Loucy (cell line): ENCODE results near the gene SLC7A1.

Experiments
- H2AFZ ChIP-seq: fragments of 200-600 bp; sonication (generic); 2 replicates; pipeline ENCODE4 v1.6.0; 2016; ENCODE audit warnings: antibody characterized with exemption, mild to moderate bottlenecking, low read length, moderate library complexity
- H3F3A ChIP-seq: fragments of 200-600 bp; 2 replicates; pipeline ENCODE4 v1.6.0; 2016; ENCODE audit warnings: antibody characterized with exemption, low read depth, mild to moderate bottlenecking
- H3K27me3 ChIP-seq: fragments of 200-600 bp; sonication (generic); 2 replicates; pipeline ENCODE4 v1.6.1; 2014; ENCODE audit warnings: low read length, mild to moderate bottlenecking; ENCODE audit not compliant: insufficient read depth, poor library complexity, severe bottlenecking
- H3K36me3 ChIP-seq: fragments of 200-600 bp; sonication (generic); 2 replicates; pipeline ENCODE4 v1.6.1; 2016; ENCODE audit warnings: low read length; ENCODE audit not compliant: insufficient read depth
- H3K4me1 ChIP-seq: fragments of 200-600 bp; sonication (generic); 2 replicates; pipeline ENCODE4 v1.5.1; 2014; ENCODE audit warnings: low read length, mild to moderate bottlenecking; ENCODE audit not compliant: insufficient read depth, poor library complexity, severe bottlenecking
- H3K4me2 ChIP-seq: fragments of 200-600 bp; sonication (generic); 2 replicates; pipeline ENCODE4 v1.6.0; 2014; ENCODE audit warnings: antibody characterized with exemption, low read length, low read depth, mild to moderate bottlenecking; ENCODE audit not compliant: poor library complexity, severe bottlenecking
- H3K4me3 ChIP-seq: fragments of 200-600 bp; sonication (generic); 2 replicates; pipeline ENCODE4 v1.5.1; 2014; ENCODE audit warnings: low read length, mild to moderate bottlenecking, mixed read lengths; ENCODE audit not compliant: poor library complexity, severe bottlenecking
- H3K79me2 ChIP-seq: fragments of 200-600 bp; sonication (generic); 2 replicates; pipeline ENCODE4 v1.6.1; 2014; ENCODE audit warnings: low read length; ENCODE audit not compliant: insufficient read depth
- H3K9ac ChIP-seq: fragments of 200-600 bp; sonication (generic); 2 replicates; pipeline ENCODE4 v1.6.0; 2014; ENCODE audit warnings: mild to moderate bottlenecking, low read depth, low read length, moderate library complexity; ENCODE audit not compliant: poor library complexity, severe bottlenecking
- H3K9me2 ChIP-seq: fragments of 200-600 bp; sonication (generic); replicated peaks from 2 replicates; pipeline ENCODE4 v1.6.1; 2016; ENCODE audit warnings: low read depth, low read length, mixed read lengths
- H3K9me3 ChIP-seq: fragments of 200-600 bp; sonication (generic); 2 replicates; pipeline ENCODE4 v1.6.1; 2014; ENCODE audit warnings: mild to moderate bottlenecking, antibody characterized with exemption, low read length, low read depth; ENCODE audit not compliant: insufficient read depth
- H4K20me1 ChIP-seq: fragments of 200-600 bp; sonication (generic); 2 replicates; pipeline ENCODE4 v1.6.0; 2014; ENCODE audit warnings: antibody characterized with exemption, low read length, mild to moderate bottlenecking; ENCODE audit not compliant: insufficient read depth, poor library complexity, severe bottlenecking
- CTCF ChIP-seq: fragments of 200-600 bp; sonication (generic); conservative IDR thresholded peaks from 2 replicates; pipeline ENCODE4 v1.5.1; 2014; ENCODE audit warnings: mild to moderate bottlenecking, antibody characterized with exemption, low read length
- EZH2phosphoT487 ChIP-seq: fragments of 200-600 bp; IDR thresholded peaks from 2 replicates; pipeline ENCODE4 v1.6.1; 2018; ENCODE audit warnings: antibody characterized with exemption, mild to moderate bottlenecking, moderate library complexity, borderline replicate concordance

The SLC7A1 gene

GRCh38 chr13:29581666-29582065 is 13.8 kb downstream of the SLC7A1 start:
- Histone ChIP-seq H3K27me3 (no peaks in the 10 kb centered on the region), H3K36me3 (0 out of 2 replicates have a peak, but pooled peaks cover 3% of the 10 kb centered on the region), H3K4me3 (no peak overlapping the region), H2AFZ (no peak overlapping the region), H3F3A (no peaks in the 10 kb centered on the region), H3K79me2 (peaks cover 100% of the 10 kb centered on the region), H3K4me2 (no peak overlapping the region), H3K9me3 (no peaks in the 10 kb centered on the region), H4K20me1 (peaks cover 94% of the 10 kb centered on the region), H3K9ac (no peak overlapping the region), H3K4me1 (peaks cover 5% of the 10 kb centered on the region), H3K9me2 (no peaks in the 10 kb centered on the region)
- TF ChIP-seq EZH2phosphoT487 (no peak), CTCF (no peak)

GRCh38 chr13:29579094-29579493 is 16.4 kb downstream of the SLC7A1 start:
- no peak for TF ChIP-seq CTCF
- no peak for TF ChIP-seq EZH2phosphoT487
- no peak overlapping the region for H3K4me3 ChIP-seq
- no peak overlapping the region for H2AFZ ChIP-seq
- no peak overlapping the region for H3K4me2 ChIP-seq
- peaks cover 89% of the 10 kb centered on the region for H4K20me1 ChIP-seq
- peaks cover 100% of the 10 kb centered on the region for H3K79me2 ChIP-seq
- H3F3A ChIP-seq, result no peaks in the 10 kb centered on the region
- H3K4me1 ChIP-seq, result peaks cover 3% of the 10 kb centered on the region
- peaks cover 13% of the 10 kb centered on the region; the same call in 1 of the 2 replicates for H3K36me3 ChIP-seq
- no peaks in the 10 kb centered on the region for H3K27me3 ChIP-seq
- no peaks in the 10 kb centered on the region for H3K9me2 ChIP-seq
- no peaks in the 10 kb centered on the region for H3K9me3 ChIP-seq
- no peak overlapping the region for H3K9ac ChIP-seq

GRCh38 chr13:29578300-29579085 is 17.0 kb downstream of the SLC7A1 start:
- peaks cover 89% of the 10 kb centered on the region for H4K20me1 ChIP-seq
- peaks cover 13% of the 10 kb centered on the region; the same call in 1 of the 2 replicates for H3K36me3 ChIP-seq
- TF ChIP-seq EZH2phosphoT487, result no peak
- no peak for TF ChIP-seq CTCF
- peaks cover 3% of the 10 kb centered on the region for H3K4me1 ChIP-seq
- H3K4me3 ChIP-seq, result no peak overlapping the region
- H3F3A ChIP-seq, result no peaks in the 10 kb centered on the region
- peaks cover 100% of the 10 kb centered on the region for H3K79me2 ChIP-seq
- H3K9ac ChIP-seq, result no peak overlapping the region
- no peaks in the 10 kb centered on the region for H3K9me3 ChIP-seq
- no peak overlapping the region for H2AFZ ChIP-seq
- no peak overlapping the region for H3K4me2 ChIP-seq
- no peaks in the 10 kb centered on the region for H3K9me2 ChIP-seq
- H3K27me3 ChIP-seq, result no peaks in the 10 kb centered on the region
